Esophagus muscularis mucosa (tissue), 4 donors: ENCODE results near the gene TMEM95. TPM values are rescaled to one million over a fixed set of nuclear protein-coding genes. Genes with fewer than 3 reads are reported as not detected.

Experiments
- DNase-seq: peaks from one replicate; pipeline ENCODE4 v3.0.0-alpha.2; 2017; ENCODE audit errors: extremely low spot score
- H3K27ac ChIP-seq, 4 donors: fragments of 200-600 bp; sonication (generic); replicated peaks in 1 of 4; 1 replicate in 3 of 4; 2 replicates in 1 of 4; pipeline ENCODE4 v1.5.1; 2016 to 2019; ENCODE audit warnings: mild to moderate bottlenecking in 1 of 4
- H3K27me3 ChIP-seq, 4 donors: fragments of 200-600 bp; sonication (generic); one replicate each; pipeline versions ENCODE4 v1.5.1 to v1.6.0; 2016 to 2019
- H3K36me3 ChIP-seq, 4 donors: fragments of 200-600 bp; sonication (generic); one replicate each; pipeline ENCODE4 v1.5.1; 2016 to 2019
- H3K4me1 ChIP-seq, 4 donors: fragments of 200-600 bp; sonication (generic); one replicate each; pipeline ENCODE4 v1.5.1; 2016 to 2019
- H3K4me3 ChIP-seq, 4 donors: fragments of 200-600 bp; sonication (generic); 1 replicate in 2 of 4; 2 replicates in 2 of 4; pipeline ENCODE4 v1.5.1; 2016 to 2019; ENCODE audit warnings: mild to moderate bottlenecking in 4 of 4, moderate library complexity in 1 of 4
- H3K9me3 ChIP-seq, 4 donors: fragments of 200-600 bp; sonication (generic); 1 replicate in 3 of 4; 2 replicates in 1 of 4; pipeline ENCODE4 v1.5.1; 2016 to 2019
- EP300 ChIP-seq: sonication (generic); formaldehyde crosslinking; IDR thresholded peaks from one replicate; pipeline ENCODE4 v1.6.1; 2017; ENCODE audit warnings: antibody characterized with exemption
- POLR2A ChIP-seq: fragments of 450-650 bp; IDR thresholded peaks from one replicate; pipeline ENCODE4 v1.6.1; 2017; ENCODE audit warnings: antibody characterized with exemption, moderate library complexity, mild to moderate bottlenecking, low read depth
- POLR2AphosphoS5 ChIP-seq, 2 donors: sonication (generic); formaldehyde crosslinking; IDR thresholded peaks; one replicate each; pipeline ENCODE4 v1.6.1; 2017; ENCODE audit warnings: antibody characterized with exemption in 2 of 2
- WGBS: methylation state at CpG from one replicate; pipeline ENCODE4 v1.1.5; 2018; 5-methylcytosine and 5-hydroxymethylcytosine counted together
- intact Hi-C: fragments of 100-400 bp; cut with DNase I; formaldehyde crosslinking; loops from one replicate; pipeline ENCODE4 v1.15.1; 2023
- total RNA-seq, 4 donors: library from RNA; depleted of rRNA; stranded (reverse); fragments of >200 nt; gene quantifications; one replicate each; pipeline versions ENCODE4 v1.1.0 to v1.2.1, GENCODE V29; 2016
- TF ChIP-seq, protein P1 (sequence below), 3 experiments: fragments of 200-600 bp in 2 of 3; fragments of 450-650 bp in 1 of 3; sonication (generic) in 2 of 3; IDR thresholded peaks; one replicate each; pipeline ENCODE4 v1.5.1; 2017 to 2019; ENCODE audit warnings: antibody characterized with exemption in 3 of 3, mild to moderate bottlenecking in 2 of 3, moderate library complexity in 1 of 3

Gene TMEM95
- total RNA-seq, 4 donors from 2014 or later, result 0.42 TPM; not detected in 3

DNA sequence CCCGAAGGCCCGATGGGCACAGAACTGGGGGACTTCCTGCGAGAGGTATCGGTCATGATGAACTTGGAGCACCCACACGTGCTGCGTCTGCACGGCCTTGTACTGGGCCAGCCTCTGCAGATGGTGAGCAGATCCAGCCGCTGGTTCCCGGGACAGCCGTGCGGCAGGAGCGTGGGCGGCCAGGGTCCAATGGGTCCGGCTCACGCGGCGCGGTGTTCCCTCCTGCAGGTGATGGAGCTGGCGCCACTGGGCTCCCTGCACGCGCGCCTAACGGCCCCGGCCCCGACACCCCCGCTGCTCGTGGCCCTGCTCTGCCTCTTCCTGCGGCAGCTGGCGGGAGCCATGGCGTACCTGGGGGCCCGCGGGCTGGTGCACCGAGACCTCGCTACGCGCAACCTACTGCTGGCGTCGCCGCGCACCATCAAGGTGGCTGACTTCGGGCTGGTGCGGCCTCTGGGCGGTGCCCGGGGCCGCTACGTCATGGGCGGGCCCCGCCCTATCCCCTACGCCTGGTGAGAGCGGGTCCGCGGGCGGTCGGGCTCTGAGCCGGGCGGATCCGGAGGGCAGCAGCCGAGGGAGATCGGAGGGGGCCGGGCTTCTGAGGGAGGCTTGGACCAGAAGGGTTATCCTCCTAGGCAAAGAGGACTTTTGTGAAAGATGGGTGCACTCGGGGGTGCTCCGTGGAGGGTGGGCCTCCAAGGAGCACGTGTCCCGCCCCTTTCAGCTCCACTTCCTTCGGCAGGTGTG is 29.0 kb downstream of the TMEM95 start:
- TF ChIP-seq EP300 (no peak), POLR2AphosphoS5 (IDR thresholded peaks at IDR 0.05) (no peak), POLR2A (no peak)
- TF ChIP-seq, protein P1, sequence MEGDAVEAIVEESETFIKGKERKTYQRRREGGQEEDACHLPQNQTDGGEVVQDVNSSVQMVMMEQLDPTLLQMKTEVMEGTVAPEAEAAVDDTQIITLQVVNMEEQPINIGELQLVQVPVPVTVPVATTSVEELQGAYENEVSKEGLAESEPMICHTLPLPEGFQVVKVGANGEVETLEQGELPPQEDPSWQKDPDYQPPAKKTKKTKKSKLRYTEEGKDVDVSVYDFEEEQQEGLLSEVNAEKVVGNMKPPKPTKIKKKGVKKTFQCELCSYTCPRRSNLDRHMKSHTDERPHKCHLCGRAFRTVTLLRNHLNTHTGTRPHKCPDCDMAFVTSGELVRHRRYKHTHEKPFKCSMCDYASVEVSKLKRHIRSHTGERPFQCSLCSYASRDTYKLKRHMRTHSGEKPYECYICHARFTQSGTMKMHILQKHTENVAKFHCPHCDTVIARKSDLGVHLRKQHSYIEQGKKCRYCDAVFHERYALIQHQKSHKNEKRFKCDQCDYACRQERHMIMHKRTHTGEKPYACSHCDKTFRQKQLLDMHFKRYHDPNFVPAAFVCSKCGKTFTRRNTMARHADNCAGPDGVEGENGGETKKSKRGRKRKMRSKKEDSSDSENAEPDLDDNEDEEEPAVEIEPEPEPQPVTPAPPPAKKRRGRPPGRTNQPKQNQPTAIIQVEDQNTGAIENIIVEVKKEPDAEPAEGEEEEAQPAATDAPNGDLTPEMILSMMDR (IDR thresholded peaks at IDR 0.05), result no peak
- Histone ChIP-seq H3K27ac (peak overlapping the region; percentile 59 to 72 (median 66)), H3K9me3 (no peaks in the 10 kb centered on the region), H3K4me3 (peak overlapping the region; percentile 44 to 59 (median 49)), H3K4me1 (peaks cover 18 to 47% (median 40%) of the 10 kb centered on the region in 4 donors), H3K36me3 (peaks cover 6 to 29% (median 21%) of the 10 kb centered on the region in 4 donors), H3K27me3 (no peaks in the 10 kb centered on the region)
- intact Hi-C loops, result no loop called here
- peak; percentile 89 for DNase-seq
- 2% methylated on average over 23 of the region's 65 CpGs for WGBS

DNA sequence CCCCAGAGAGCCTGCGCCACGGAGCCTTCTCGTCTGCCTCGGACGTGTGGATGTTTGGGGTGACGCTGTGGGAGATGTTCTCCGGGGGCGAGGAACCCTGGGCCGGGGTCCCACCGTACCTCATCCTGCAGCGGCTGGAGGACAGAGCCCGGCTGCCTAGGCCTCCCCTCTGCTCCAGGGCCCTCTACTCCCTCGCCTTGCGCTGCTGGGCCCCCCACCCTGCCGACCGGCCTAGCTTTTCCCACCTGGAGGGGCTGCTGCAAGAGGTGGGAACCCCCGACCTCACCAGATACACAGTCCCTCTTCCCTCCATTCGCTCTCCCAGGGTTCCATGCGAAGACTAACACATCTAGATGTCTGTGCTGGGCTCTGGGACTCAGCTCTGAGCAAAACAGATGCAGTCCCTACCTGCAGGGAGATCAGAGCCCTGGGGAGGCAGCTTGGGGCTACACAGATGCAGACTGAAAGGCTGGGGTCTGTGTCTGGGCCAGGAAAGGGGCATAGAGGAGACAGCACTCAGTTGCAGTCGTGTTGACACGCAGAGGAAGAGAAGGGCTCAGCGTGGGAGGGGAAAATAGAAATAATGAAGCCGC is 29.6 kb downstream of the TMEM95 start:
- Histone ChIP-seq H3K27ac (peak overlapping the region; percentile 59 to 72 (median 66)), H3K9me3 (no peaks in the 10 kb centered on the region), H3K4me3 (peak overlapping the region; percentile 44 to 59 (median 49)), H3K4me1 (peaks cover 18 to 47% (median 40%) of the 10 kb centered on the region in 4 donors), H3K27me3 (no peaks in the 10 kb centered on the region), H3K36me3 (peaks cover 11 to 36% (median 28%) of the 10 kb centered on the region in 4 donors)
- intact Hi-C loops, result no loop called here
- TF ChIP-seq, protein P1 (IDR thresholded peaks at IDR 0.05), result no peak
- TF ChIP-seq POLR2A (no peak), POLR2AphosphoS5 (IDR thresholded peaks at IDR 0.05) (no peak), EP300 (no peak)
- peak; percentile 64 for DNase-seq
- WGBS, result 70% methylated on average over 10 of the region's 23 CpGs

DNA sequence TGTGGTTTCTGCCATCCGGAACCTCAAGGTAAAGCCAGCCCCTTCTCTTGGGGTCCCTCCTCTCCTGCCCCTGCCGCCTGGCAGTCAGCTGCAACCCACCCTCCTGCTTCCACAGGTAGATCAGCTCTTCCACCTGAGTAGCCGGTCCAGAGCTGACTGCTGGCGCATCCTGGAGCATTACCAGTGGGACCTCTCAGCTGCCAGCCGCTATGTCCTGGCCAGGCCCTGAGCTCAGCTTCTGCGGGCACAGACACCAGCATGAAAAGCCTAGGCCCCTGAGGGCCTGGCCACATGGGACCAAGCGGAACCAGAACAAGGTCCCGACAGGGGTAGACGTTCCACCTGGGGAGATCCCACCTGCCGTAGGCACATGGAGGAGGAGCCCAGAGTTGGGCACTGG is 33.9 kb downstream of the TMEM95 start:
- H3K27ac ChIP-seq, result no peak overlapping the region
- TF ChIP-seq POLR2AphosphoS5 (IDR thresholded peaks at IDR 0.05), result no peak
- TF ChIP-seq EP300, result no peak
- TF ChIP-seq POLR2A, result no peak
- TF ChIP-seq, protein P1 (IDR thresholded peaks at IDR 0.05), result no peak
- H3K27me3 ChIP-seq, result no peaks in the 10 kb centered on the region
- peaks cover 15 to 27% (median 21%) of the 10 kb centered on the region in 4 donors for H3K4me1 ChIP-seq
- peaks cover 16 to 69% (median 51%) of the 10 kb centered on the region in 4 donors for H3K36me3 ChIP-seq
- intact Hi-C loops, result no loop called here
- no peak for DNase-seq
- WGBS, result 94% methylated on average over 10 of the region's 10 CpGs
- no peak overlapping the region for H3K4me3 ChIP-seq
- no peaks in the 10 kb centered on the region for H3K9me3 ChIP-seq

DNA sequence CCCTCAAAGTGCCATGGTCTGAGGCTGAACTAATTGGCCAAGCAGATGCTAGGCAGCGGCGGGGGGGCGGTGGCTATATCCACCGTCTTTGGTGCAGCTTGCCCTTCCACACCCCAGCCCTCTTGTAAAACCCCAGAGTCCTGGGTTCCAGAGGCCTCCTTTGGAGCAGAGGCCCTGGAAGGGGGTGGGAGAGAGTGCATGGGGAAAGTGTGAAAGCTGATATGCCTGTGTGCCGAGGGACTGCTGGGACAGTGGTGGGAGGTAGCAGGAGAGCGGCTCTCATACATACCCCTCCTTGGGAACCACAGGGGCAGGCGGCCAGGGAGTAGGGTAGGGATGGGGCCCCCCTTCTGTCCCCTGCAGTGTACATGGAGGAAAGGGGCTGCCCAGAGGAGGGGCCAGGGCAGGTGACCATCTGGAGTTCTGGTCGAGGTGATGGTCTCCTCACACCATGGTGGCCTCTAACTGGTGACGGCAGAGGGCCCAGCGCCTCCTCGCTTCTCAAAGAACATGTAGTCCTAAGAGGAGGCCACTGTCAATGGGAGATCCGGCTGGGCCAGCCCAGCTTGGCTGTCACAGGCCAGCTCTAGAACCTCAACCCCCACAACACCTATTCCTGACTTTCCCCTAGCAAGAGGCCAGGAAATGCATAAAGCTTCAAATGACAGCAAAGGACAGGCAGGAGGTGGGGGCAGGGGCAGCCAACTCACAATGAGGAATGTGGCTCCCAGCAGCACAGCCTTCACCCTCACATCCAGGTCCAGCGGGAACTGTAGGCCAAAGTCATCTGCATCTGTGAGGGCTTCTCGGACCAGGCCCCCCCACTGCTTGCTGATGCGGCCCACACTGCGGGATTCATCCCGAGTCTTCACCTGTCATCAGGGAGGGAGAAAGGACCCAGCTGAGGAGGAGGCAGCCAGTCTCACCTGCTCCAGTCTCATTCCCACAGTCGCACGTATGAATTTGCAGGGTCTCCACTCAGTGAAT is 35.3 kb downstream of the TMEM95 start:
- no peaks in the 10 kb centered on the region for H3K27me3 ChIP-seq
- intact Hi-C loops, result no loop called here
- TF ChIP-seq, protein P1 (IDR thresholded peaks at IDR 0.05), result no peak
- TF ChIP-seq EP300 (no peak), POLR2A (no peak), POLR2AphosphoS5 (IDR thresholded peaks at IDR 0.05) (no peak)
- DNase-seq, result no peak
- no peak overlapping the region for H3K27ac ChIP-seq
- WGBS, result 89% methylated on average over 19 of the region's 19 CpGs
- H3K4me1 ChIP-seq, result peaks cover 14 to 29% (median 21%) of the 10 kb centered on the region in 4 donors
- no peaks in the 10 kb centered on the region for H3K9me3 ChIP-seq
- no peak overlapping the region for H3K4me3 ChIP-seq
- H3K36me3 ChIP-seq, result peaks cover 16 to 69% (median 51%) of the 10 kb centered on the region in 4 donors
